OCI-LY7 (cell line): Measurements from ENCODE around the gene COX6B1. TPM values are rescaled to one million over a fixed set of nuclear protein-coding genes. Genes with fewer than 3 reads are reported as not detected.

ENCODE experiments used
- BruUV-seq: library from RNA; stranded (reverse); fragments of 400-500 nt; replicated peaks from 2 replicates; lab custom pipeline; 2021; lab: Mats Ljungman, UMichigan
- CTCF ChIA-PET: fragments of 300-600 bp; sonication (Branson Sonifier 250); formaldehyde crosslinking; loops from one replicate; lab custom pipeline; 2022; ENCODE audit warnings: antibody characterized with exemption; ENCODE audit not compliant: unreplicated experiment; lab: Charles Lee
- POLR2A ChIA-PET: fragments of 300-600 bp; sonication (Branson Sonifier 250); formaldehyde crosslinking; loops from one replicate; lab custom pipeline; 2022; ENCODE audit warnings: antibody characterized with exemption; lab: Charles Lee
- DNase-seq: peaks from one replicate; pipeline ENCODE4 v3.0.0-alpha.2; 2015; ENCODE audit warnings: low spot score
- H2AFZ ChIP-seq: fragments of 200-600 bp; sonication (generic), shearing (Covaris generic); 2 replicates; pipeline ENCODE4 v1.6.1; 2014; ENCODE audit warnings: mild to moderate bottlenecking, antibody characterized with exemption, low read length, moderate library complexity
- H3K27ac ChIP-seq: fragments of 200-600 bp; sonication (generic); 2 replicates; pipeline ENCODE4 v1.5.1; 2014; ENCODE audit warnings: mixed run types, low read depth, mild to moderate bottlenecking, moderate library complexity, low read length, inconsistent platforms; ENCODE audit not compliant: poor library complexity, severe bottlenecking
- H3K36me3 ChIP-seq: fragments of 200-600 bp; sonication (generic); 2 replicates; pipeline ENCODE4 v1.6.1; 2014; ENCODE audit warnings: mild to moderate bottlenecking, antibody characterized with exemption, low read length, moderate library complexity, mixed read lengths; ENCODE audit not compliant: insufficient read depth
- H3K4me1 ChIP-seq: fragments of 200-600 bp; sonication (generic); 2 replicates; pipeline ENCODE4 v1.5.1; 2014; ENCODE audit warnings: mild to moderate bottlenecking, low read length; ENCODE audit not compliant: insufficient read depth, poor library complexity, severe bottlenecking
- H3K4me2 ChIP-seq: fragments of 200-600 bp; sonication (generic); 2 replicates; pipeline ENCODE4 v1.6.1; 2014; ENCODE audit warnings: mild to moderate bottlenecking, low read length
- H3K4me3 ChIP-seq: fragments of 200-600 bp; sonication (generic); 2 replicates; pipeline ENCODE4 v1.5.1; 2014; ENCODE audit warnings: mild to moderate bottlenecking, low read depth, low read length; ENCODE audit not compliant: poor library complexity, severe bottlenecking
- H3K79me2 ChIP-seq: fragments of 200-600 bp; sonication (generic); 2 replicates; pipeline ENCODE4 v1.6.1; 2016; ENCODE audit warnings: low read depth, mild to moderate bottlenecking, low read length, moderate library complexity, mixed read lengths; ENCODE audit not compliant: insufficient read depth
- H3K9me2 ChIP-seq: fragments of 200-600 bp; sonication (generic); 2 replicates; pipeline ENCODE4 v1.6.1; 2016; ENCODE audit warnings: mild to moderate bottlenecking, low read length, mixed read lengths; ENCODE audit not compliant: insufficient read depth
- H3K9me3 ChIP-seq: fragments of 200-600 bp; sonication (generic); 2 replicates; pipeline ENCODE4 v1.6.1; 2014; ENCODE audit warnings: mild to moderate bottlenecking, mixed run types, low read length, mixed read lengths
- H4K20me1 ChIP-seq: fragments of 200-600 bp; sonication (generic); 2 replicates; pipeline ENCODE4 v1.6.1; 2014; ENCODE audit warnings: mild to moderate bottlenecking, antibody characterized with exemption, low read length, moderate library complexity, mixed read lengths; ENCODE audit not compliant: insufficient read depth
- CTCF ChIP-seq: fragments of 200-600 bp; sonication (generic); conservative IDR thresholded peaks from 2 replicates; pipeline ENCODE4 v1.5.1; 2014; ENCODE audit warnings: mild to moderate bottlenecking, antibody characterized with exemption, low read length, moderate library complexity, mixed read lengths
- EZH2phosphoT487 ChIP-seq: fragments of 200-600 bp; sonication (generic); IDR thresholded peaks from 2 replicates; pipeline ENCODE4 v1.6.1; 2018; ENCODE audit warnings: low read depth, borderline replicate concordance, mild to moderate bottlenecking, mixed run types, antibody characterized with exemption, low read length, moderate library complexity, mixed read lengths
- intact Hi-C: fragments of 100-400 bp; cut with micrococcal nuclease; formaldehyde crosslinking; loops from one replicate; pipeline ENCODE4 v1.10.0; 2022; ENCODE audit not compliant: unreplicated experiment
- total RNA-seq, 2 experiments: library from RNA; depleted of rRNA in 1 of 2; stranded (reverse); fragments of >200 nt in 1 of 2; shearing (Covaris generic) in 1 of 2; gene quantifications; 2 replicates each; pipeline ENCODE4 v1.2.3, GENCODE V29; 2014 to 2022

Gene COX6B1
- total RNA-seq, 2 experiments from 2014 or later, result 373 to 536 TPM

DNA sequence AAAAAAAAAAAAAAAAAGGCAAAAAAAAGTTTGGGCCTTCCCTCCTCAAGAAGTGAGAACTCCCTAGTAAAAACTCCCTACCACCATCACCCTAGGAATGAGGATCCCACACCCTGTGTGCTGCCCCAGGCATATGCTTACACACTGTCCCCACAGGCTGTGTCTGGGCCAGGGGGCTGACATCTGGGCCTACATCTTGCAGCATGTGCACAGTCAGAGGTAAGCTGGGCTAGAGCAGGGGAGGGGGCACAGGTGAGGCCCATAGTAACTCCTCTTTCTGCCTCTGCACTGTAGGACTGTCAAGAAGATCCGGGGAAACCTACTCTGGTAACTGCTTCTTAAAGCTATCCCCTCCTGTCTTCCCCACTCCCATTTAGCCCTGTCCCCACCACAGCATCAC, 34.5 kb upstream of the COX6B1 start:
- no peak for DNase-seq
- no peak for TF ChIP-seq CTCF
- TF ChIP-seq EZH2phosphoT487, result no peak
- intact Hi-C loops, result loop anchor here (2.0 kb wide), 1 partner anchor 15 kb away; the partner anchor contains the start of gene RBM42
- ChIA-PET POLR2A (interaction anchor here (0.6 to 1.5 kb wide), 4 partner anchors 11 to 241 kb away, joined by 3 to 4 read pairs (median 3); no protein-coding TSS in a partner anchor), CTCF (no interaction called here)
- Histone ChIP-seq H3K4me2 (peak overlapping the region; percentile 88), H3K27ac (no peak overlapping the region), H3K9me2 (no peaks in the 10 kb centered on the region), H4K20me1 (no peaks in the 10 kb centered on the region), H3K9me3 (no peaks in the 10 kb centered on the region; the same call in 1 of the 2 replicates), H3K36me3 (peaks cover 24% of the 10 kb centered on the region; the same call in 1 of the 2 replicates), H3K4me3 (peak overlapping the region; percentile 82), H3K79me2 (peaks cover 8% of the 10 kb centered on the region), H3K4me1 (peaks cover 31% of the 10 kb centered on the region), H2AFZ (no peak overlapping the region)
- BruUV-seq, result TSS peak; percentile 82

- intact Hi-C loops, result no loop called here
- Histone ChIP-seq H3K27ac (no peak overlapping the region), H3K9me3 (no peaks in the 10 kb centered on the region), H4K20me1 (no peaks in the 10 kb centered on the region), H3K9me2 (no peaks in the 10 kb centered on the region), H3K4me2 (no peak overlapping the region), H3K4me1 (peaks cover 23% of the 10 kb centered on the region), H2AFZ (no peak overlapping the region), H3K4me3 (no peak overlapping the region), H3K36me3 (peaks cover 27% of the 10 kb centered on the region; the same call in 1 of the 2 replicates), H3K79me2 (peaks cover 8% of the 10 kb centered on the region)
- no TSS peak for BruUV-seq
- DNase-seq, result no peak
- no peak for TF ChIP-seq CTCF
- no peak for TF ChIP-seq EZH2phosphoT487
- ChIA-PET POLR2A (no interaction called here), CTCF (no interaction called here)
Measured at GRCh38 chr19:35615036-35615435, 33.1 kb upstream of the COX6B1 start.

DNA sequence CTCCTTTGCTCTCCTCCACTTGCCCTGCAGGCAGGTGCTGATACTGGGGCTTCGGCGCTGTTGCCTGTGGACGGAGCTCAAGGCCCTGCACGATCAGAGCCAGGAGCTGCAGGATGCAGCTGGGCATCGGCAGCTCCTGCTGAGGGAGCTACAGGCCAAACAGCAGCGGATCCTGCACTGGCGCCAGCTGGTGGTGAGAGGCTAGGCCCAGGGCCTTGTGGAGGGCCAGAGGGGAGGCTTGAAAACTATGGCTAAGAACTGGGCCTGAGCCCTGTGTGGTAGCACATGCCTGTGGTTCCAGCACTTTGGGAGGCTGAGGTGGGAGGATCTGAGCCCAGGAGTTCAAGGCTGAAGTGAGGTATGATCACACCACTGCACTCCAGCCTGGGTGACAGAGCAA, 29.3 kb upstream of the COX6B1 start:
- ChIA-PET POLR2A (no interaction called here), CTCF (no interaction called here)
- Histone ChIP-seq H3K4me2 (no peak overlapping the region), H3K27ac (no peak overlapping the region), H3K9me3 (no peaks in the 10 kb centered on the region), H3K9me2 (no peaks in the 10 kb centered on the region), H2AFZ (no peak overlapping the region), H3K79me2 (no peaks in the 10 kb centered on the region), H3K4me1 (peaks cover under 1% of the 10 kb centered on the region), H3K4me3 (no peak overlapping the region), H4K20me1 (no peaks in the 10 kb centered on the region), H3K36me3 (peaks cover 35% of the 10 kb centered on the region; the same call in 1 of the 2 replicates)
- no TSS peak for BruUV-seq
- TF ChIP-seq CTCF (0 out of 2 replicates have a peak, but pooled peaks have one; percentile 23), EZH2phosphoT487 (no peak)
- intact Hi-C loops, result no loop called here
- no peak for DNase-seq
